Hypothalamus (tissue), 51 donors: ENCODE measurements around the gene CHRNA4.
"Not testable (repeated sequence)": the region's sequence is repeated elsewhere in the genome, so short reads cannot be mapped to it uniquely, and the experiment has no call there.

ENCODE experiments used
- DNase-seq, 51 donors: peaks; one replicate each; lab custom pipeline; 2025; lab: John Stamatoyannopoulos, UW

The CHRNA4 gene

GRCh38 chr20:63314015-63314471 lies 47.1 kb downstream of the CHRNA4 start:
- peak in 11 of 51 donors; percentile 9 to 44 (median 27) for DNase-seq

GRCh38 chr20:63313349-63314014 lies 47.7 kb downstream of the CHRNA4 start:
- no peak for DNase-seq

- peak in 17 of 51 donors; percentile 6 to 40 (median 28) for DNase-seq
Measured at GRCh38 chr20:63312690-63313348, 48.3 kb downstream of the CHRNA4 start.

GRCh38 chr20:63312273-63312672 lies 48.9 kb downstream of the CHRNA4 start:
- DNase-seq, result no peak

- no peak for DNase-seq
Measured at GRCh38 chr20:63311833-63312243, 49.3 kb downstream of the CHRNA4 start.

- no peak for DNase-seq
Measured at GRCh38 chr20:63311186-63311832, 49.8 kb downstream of the CHRNA4 start.

- no peak for DNase-seq
Measured at GRCh38 chr20:63310265-63310991, 50.7 kb downstream of the CHRNA4 start.

- DNase-seq, result peak in 27 of 51 donors; percentile 7 to 50 (median 27)
Measured at GRCh38 chr20:63309261-63310071, 51.7 kb downstream of the CHRNA4 start.

GRCh38 chr20:63308218-63308911 lies 52.8 kb downstream of the CHRNA4 start:
- DNase-seq, result no peak

GRCh38 chr20:63307538-63308217 lies 53.5 kb downstream of the CHRNA4 start:
- no peak for DNase-seq

GRCh38 chr20:63306673-63307537 lies 54.2 kb downstream of the CHRNA4 start:
- no peak for DNase-seq

GRCh38 chr20:63305933-63306672 lies 55.0 kb downstream of the CHRNA4 start:
- DNase-seq, result not testable (repeated sequence)

- no peak for DNase-seq
Measured at GRCh38 chr20:63305393-63305792, 55.8 kb downstream of the CHRNA4 start.

GRCh38 chr20:63303095-63303666 lies 58.0 kb downstream of the CHRNA4 start:
- no peak for DNase-seq

- DNase-seq, result no peak
Measured at GRCh38 chr20:63301671-63302070, 59.5 kb downstream of the CHRNA4 start.

GRCh38 chr20:63298731-63299312 lies 62.3 kb downstream of the CHRNA4 start:
- DNase-seq, result no peak
